ENCODE data around the gene SPTSSA.
"Not testable (repeated sequence)": the region's sequence is repeated elsewhere in the genome, so short reads cannot be mapped to it uniquely, and the experiment has no call there.

The SPTSSA gene

DNA sequence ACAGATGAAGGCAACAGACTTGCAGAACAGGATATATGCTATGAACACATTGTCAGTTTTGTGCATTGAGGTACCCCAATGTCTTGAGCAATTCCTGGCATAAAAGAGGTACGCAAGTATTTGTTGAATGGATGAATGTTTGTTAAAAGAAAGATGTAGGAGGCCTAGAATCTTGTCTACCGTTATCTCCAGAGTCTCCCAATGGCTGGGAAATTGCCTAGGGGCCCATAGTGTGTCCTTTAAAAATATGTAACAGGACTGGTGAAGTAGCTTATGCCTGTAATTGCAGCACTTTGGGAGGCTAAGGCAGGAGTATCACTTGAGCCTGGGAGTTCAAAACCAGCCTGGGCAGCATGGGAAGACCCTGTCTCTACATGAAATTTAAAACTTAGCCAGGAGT lies 20.4 kb upstream of the SPTSSA start:
- Mint-ChIP-seq H3K27ac (no peak overlapping the region), H3K27me3 (no peaks in the 10 kb centered on the region), H3K36me3 (ENCODE audit: low read depth) (no peaks in the 10 kb centered on the region), H3K4me1 (no peaks in the 10 kb centered on the region), H3K9me3 (no peaks in the 10 kb centered on the region), H3K4me3 (no peak overlapping the region)
- no peak for ATAC-seq
- DNase-seq, result no peak

DNA sequence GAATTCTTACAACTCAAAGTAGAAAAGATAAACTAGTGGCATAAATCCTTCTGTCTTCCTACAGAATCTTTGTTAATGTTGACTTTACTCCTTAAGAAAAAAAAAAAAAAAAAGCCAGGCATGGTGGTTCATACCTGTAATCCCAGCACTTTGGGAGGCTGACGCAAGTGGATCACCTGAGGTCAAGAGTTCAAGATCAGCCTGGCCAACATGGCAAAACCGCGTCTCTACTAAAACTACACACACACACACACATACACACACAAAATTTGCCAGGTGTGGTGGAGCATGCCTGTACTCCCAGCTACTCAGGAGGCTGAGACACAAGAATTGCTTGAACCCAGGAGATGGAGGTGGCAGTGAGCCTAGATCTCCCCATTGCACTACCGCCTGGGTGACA lies 17.7 kb upstream of the SPTSSA start:
- DNase-seq (no peak), ATAC-seq (no peak)
- no peaks in the 10 kb centered on the region for H3K36me3 Mint-ChIP-seq (ENCODE audit: low read depth)
- no peaks in the 10 kb centered on the region for H3K4me1 Mint-ChIP-seq
- H3K27ac Mint-ChIP-seq, result no peak overlapping the region
- H3K9me3 Mint-ChIP-seq, result no peaks in the 10 kb centered on the region
- no peaks in the 10 kb centered on the region for H3K27me3 Mint-ChIP-seq
- no peak overlapping the region for H3K4me3 Mint-ChIP-seq

DNA sequence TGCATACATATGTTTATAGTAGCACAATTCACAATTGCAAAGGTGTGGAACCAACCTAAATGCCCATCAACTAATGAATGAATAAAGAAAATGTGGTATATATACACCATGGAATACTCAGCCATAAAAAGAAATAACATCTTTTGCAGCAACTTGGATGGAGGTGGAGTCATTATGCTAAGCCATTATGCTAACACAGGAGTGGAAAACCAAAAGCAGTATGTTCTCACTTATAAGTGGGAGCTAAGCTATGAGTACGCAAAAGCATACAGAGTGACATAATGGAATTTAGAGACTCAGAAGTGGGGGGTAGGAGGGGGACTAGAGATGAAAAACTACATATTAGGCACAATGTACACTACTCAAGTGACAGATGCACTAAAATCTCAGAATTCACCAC lies 16.2 kb upstream of the SPTSSA start:
- H3K27ac Mint-ChIP-seq, result no peak overlapping the region
- no peaks in the 10 kb centered on the region for H3K27me3 Mint-ChIP-seq
- H3K4me3 Mint-ChIP-seq, result no peak overlapping the region
- H3K9me3 Mint-ChIP-seq, result no peaks in the 10 kb centered on the region
- no peak for DNase-seq
- H3K36me3 Mint-ChIP-seq (ENCODE audit: low read depth), result no peaks in the 10 kb centered on the region
- no peaks in the 10 kb centered on the region for H3K4me1 Mint-ChIP-seq
- no peak for ATAC-seq

DNA sequence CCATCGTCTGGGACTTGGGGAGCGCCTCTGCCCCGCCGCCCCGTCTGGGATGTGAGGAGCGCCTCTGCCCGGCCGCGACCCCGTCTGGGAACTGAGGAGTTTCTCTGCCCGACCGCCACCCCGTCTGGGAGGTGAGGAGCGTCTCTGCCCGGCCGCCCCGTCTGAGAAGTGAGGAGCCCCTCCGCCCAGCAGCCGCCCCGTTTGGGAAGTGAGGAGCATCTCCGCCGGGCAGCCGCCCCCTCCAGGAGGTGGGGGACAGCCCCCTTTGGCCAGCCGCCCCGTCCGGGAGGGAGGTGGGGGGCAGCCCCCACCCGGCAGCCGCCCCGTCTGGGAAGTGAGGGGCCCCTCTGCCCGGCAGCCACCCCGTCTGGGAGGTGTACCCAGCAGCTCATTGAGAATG lies 14.0 kb upstream of the SPTSSA start:
- not testable (repeated sequence) for H3K36me3 Mint-ChIP-seq (ENCODE audit: low read depth); H3K27me3 Mint-ChIP-seq; H3K4me1 Mint-ChIP-seq; H3K9me3 Mint-ChIP-seq; DNase-seq; H3K4me3 Mint-ChIP-seq; H3K27ac Mint-ChIP-seq; ATAC-seq

DNA sequence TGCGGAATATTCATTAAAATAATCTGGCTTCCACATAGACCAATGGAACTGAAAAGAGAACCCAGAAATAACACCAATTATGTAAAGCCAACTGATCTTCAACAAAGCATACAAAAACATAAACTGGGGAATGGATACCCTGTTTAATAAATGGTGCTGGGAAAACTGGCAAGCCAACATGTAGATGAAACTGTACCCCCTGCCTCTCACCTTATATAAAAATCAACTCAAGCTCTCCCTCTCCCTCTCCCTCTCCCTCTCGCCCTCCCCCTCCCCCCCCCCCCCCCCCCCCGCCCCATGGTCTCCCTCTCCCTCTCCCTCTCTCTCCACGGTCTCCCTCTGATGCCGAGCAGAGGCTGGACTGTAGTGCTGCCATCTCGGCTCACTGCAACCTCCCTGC lies 13.1 kb upstream of the SPTSSA start:
- Mint-ChIP-seq H3K27me3 (no peaks in the 10 kb centered on the region), H3K9me3 (no peaks in the 10 kb centered on the region), H3K4me3 (no peak overlapping the region), H3K27ac (no peak overlapping the region), H3K36me3 (ENCODE audit: low read depth) (no peaks in the 10 kb centered on the region), H3K4me1 (no peaks in the 10 kb centered on the region)
- DNase-seq (no peak), ATAC-seq (no peak)

DNA sequence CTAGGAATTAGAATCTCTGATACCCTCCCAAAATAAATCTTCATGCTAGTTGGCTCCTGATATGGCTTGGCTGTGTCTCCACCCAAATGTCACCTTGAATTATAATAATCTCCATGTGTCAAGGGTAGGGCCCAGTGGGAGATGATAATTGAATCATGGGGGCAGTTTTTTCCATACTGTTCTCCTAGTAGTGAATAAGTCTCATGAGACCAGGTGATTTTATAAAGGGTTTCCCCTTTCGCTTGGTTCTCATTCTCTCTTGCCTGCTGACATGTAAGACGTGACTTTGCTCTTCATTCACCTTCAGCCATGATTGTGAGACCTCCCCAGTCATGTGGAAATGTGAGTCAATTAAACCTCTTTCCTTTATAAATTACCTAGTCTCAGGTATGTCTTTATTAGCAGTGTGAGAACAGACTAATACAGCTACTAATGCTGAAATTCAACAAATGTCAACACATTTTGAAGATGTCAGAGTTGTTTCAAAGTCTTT lies 12.2 kb upstream of the SPTSSA start:
- Mint-ChIP-seq H3K9me3 (no peaks in the 10 kb centered on the region), H3K36me3 (ENCODE audit: low read depth) (no peaks in the 10 kb centered on the region), H3K27me3 (no peaks in the 10 kb centered on the region), H3K27ac (no peak overlapping the region), H3K4me3 (no peak overlapping the region), H3K4me1 (no peaks in the 10 kb centered on the region)
- no peak for ATAC-seq
- DNase-seq, result no peak

DNA sequence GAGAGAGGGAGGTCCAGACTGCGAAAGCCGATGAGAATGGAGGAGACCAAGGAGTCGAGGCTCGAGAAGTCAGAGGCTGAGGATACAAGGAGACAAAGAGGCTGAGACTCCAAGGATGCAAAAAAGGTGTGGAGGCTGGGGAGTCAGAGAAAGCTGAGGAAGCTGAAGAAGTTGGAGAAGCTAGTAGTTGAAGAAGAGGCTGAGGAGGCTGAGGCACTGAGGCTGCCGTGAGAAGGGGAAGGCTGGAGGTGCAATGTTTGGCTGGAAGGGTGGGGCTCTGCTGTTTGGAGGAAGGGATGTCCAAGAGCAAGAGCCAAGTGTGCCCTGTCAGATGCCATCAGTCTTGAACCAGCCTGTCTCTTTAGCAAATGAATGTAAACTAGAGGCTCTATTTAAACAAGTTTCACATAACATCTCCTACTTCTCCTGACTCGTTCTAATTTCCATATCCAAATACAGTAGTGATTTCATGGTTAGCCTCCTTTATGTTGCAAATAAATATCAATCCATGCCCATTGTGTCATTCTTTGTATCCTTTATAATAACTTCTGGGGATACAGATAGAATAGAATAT lies 10.8 kb upstream of the SPTSSA start:
- no peaks in the 10 kb centered on the region for H3K9me3 Mint-ChIP-seq

DNA sequence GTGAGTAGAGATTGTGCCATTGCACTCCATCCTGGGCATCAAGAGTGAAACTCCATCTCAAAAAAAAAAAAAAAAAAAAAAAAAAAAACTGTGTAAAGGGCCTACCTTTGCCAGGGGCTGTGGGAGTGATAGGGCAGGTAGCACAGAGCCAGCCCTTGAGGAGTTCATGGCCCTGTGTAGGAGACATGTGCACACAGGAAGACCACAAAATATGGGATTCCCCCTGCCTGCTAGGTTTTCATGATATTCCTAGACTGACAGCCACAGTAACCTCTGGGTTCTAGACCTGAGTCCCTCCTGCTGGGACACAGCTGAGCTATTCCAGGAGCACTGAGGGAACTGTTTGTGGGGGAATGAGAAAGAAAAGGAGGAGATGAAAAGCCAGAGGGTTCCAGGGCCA lies 8.3 kb upstream of the SPTSSA start:
- DNase-seq (no peak), ATAC-seq (no peak)
- Mint-ChIP-seq H3K4me3 (no peak overlapping the region), H3K4me1 (no peaks in the 10 kb centered on the region), H3K9me3 (no peaks in the 10 kb centered on the region), H3K27ac (no peak overlapping the region), H3K27me3 (no peaks in the 10 kb centered on the region), H3K36me3 (ENCODE audit: low read depth) (no peaks in the 10 kb centered on the region)

More for the DNA sequence above, 10.8 kb upstream of the SPTSSA start:
- Mint-ChIP-seq H3K4me1 (no peaks in the 10 kb centered on the region), H3K27me3 (no peaks in the 10 kb centered on the region), H3K4me3 (no peak overlapping the region), H3K27ac (no peak overlapping the region), H3K36me3 (ENCODE audit: low read depth) (no peaks in the 10 kb centered on the region)
- DNase-seq (no peak), ATAC-seq (no peak)

DNA sequence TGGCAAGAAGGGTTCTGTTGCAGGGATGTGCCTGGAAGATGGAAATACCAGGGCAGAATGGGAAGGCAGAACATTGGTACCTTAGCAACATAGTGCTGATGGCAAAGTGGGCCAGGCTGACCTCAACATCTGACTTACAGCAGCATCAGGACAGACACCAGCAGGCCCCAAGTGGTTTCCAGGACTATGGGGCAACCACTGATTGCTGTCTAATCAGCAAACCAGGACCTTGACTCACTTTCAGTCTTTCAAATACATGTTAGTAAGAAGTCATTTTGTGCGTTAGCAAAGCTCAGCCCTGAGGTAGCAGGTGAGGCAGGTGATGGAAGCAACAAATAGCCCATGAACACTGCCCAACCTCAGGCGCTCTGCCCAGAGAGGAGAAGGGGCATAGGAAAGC lies 4.7 kb upstream of the SPTSSA start:
- no peak for DNase-seq
- H3K36me3 Mint-ChIP-seq (ENCODE audit: low read depth), result no peaks in the 10 kb centered on the region
- H3K27ac Mint-ChIP-seq, result no peak overlapping the region
- no peaks in the 10 kb centered on the region for H3K27me3 Mint-ChIP-seq
- H3K4me3 Mint-ChIP-seq, result no peak overlapping the region
- H3K4me1 Mint-ChIP-seq, result peaks cover 2% of the 10 kb centered on the region
- ATAC-seq, result no peak
- no peaks in the 10 kb centered on the region for H3K9me3 Mint-ChIP-seq

DNA sequence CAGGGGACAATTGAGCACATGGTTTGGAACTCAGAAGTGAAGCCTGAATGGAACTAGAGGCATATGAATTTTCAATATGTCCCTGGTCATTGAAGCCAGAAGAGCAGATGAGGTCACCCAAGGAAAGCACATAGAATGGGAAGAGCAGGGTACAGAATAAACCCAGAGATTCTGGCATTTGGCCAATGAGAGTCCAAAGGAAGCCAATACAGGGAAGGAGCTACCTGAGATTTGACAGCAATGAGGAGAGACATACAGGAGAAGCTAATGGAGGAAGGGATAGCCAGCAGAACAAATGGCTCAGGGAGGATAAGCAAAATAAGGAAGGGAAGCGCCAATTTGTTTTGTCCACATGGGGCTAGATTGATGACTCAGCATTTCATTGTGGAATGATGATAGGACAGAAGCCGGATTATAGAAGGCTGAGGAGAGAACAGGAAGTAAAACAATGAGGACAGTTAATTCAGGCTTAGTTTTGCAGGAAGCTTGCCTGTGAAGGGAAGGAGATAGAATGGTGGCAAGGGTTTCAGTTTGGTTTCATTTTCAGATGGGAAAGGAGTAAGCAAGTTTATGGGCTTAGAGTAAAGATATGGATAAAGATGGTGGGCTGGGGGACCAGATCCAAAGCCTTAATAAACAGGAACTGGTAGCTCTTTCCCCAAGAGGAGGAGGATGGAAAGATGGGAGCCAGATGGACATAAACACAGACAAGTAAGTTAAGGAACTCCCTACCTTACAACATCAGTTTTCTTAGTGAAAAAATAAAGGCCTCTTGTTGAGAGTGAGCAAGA lies 3.2 kb upstream of the SPTSSA start:
- Mint-ChIP-seq H3K4me1 (peaks cover 13% of the 10 kb centered on the region), H3K36me3 (ENCODE audit: low read depth) (no peaks in the 10 kb centered on the region), H3K9me3 (no peaks in the 10 kb centered on the region), H3K4me3 (no peak overlapping the region), H3K27ac (no peak overlapping the region), H3K27me3 (no peaks in the 10 kb centered on the region)
- no peak for ATAC-seq
- no peak for DNase-seq

DNA sequence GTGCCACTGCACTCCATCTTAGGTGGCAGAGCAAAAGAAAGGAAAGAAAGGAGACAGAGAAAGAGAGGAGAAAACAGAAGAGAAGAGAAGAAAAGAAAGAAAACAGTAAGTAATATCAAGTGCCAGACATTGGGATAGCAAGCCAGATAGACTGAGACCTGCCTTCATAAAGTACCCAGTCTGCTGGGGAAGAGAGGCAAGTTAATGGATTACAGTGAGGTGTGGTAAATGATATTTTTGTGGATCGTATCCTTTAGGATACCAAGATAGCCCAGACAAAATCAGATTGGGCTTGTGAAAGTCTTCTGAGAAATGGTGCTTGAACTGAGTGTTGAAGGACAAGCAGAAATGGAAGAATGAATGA lies 1.5 kb upstream of the SPTSSA start:
- Mint-ChIP-seq H3K9me3 (no peaks in the 10 kb centered on the region), H3K27ac (no peak overlapping the region), H3K27me3 (no peaks in the 10 kb centered on the region), H3K4me3 (no peak overlapping the region), H3K36me3 (ENCODE audit: low read depth) (no peaks in the 10 kb centered on the region), H3K4me1 (peaks cover 17% of the 10 kb centered on the region)
- no peak for ATAC-seq
- no peak for DNase-seq

DNA sequence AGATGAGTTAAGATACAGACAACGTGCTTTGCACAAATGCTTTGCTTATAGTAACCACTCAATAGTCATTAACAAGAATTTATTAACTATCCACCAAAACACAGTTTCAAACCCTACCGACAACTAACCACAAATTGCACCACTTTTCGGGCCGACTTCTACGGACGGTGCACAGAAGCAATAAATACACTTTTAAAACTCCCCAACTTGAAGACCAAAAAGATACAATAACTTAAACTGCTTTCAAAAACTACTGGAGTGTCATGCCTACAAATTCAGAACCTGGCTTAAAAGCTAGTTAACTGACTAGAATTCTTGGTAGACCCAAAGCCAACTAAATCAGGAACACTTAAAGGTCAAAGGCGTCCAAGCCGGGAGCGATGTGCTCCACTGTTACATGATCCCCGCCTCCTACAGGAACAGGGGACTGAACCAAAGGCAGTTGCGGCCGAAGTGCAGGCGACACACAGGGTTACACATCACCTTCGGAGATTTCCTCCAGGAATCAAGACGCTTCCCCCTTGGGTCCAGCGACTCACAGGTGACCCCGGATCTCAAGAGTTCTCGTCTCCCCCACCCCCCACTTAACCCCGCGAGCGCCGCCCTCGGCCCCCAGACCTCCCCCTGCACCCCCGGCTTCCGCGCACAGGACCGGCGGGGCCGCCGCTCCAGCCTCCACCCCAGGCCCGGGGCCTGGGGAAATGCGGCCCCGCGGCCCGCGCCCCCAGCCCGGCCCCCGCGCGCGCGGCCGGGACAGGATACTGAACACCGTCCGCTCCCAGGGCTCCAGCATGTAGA lies 507 bp downstream of the SPTSSA start:
- Mint-ChIP-seq H3K27me3 (no peaks in the 10 kb centered on the region), H3K27ac (peak overlapping the region; percentile 87), H3K9me3 (no peaks in the 10 kb centered on the region), H3K4me1 (peaks cover 17% of the 10 kb centered on the region), H3K36me3 (ENCODE audit: low read depth) (peaks cover 2% of the 10 kb centered on the region), H3K4me3 (peak overlapping the region; percentile 85)
- ATAC-seq, result peak; percentile 16
- DNase-seq, result peak; percentile 34

DNA sequence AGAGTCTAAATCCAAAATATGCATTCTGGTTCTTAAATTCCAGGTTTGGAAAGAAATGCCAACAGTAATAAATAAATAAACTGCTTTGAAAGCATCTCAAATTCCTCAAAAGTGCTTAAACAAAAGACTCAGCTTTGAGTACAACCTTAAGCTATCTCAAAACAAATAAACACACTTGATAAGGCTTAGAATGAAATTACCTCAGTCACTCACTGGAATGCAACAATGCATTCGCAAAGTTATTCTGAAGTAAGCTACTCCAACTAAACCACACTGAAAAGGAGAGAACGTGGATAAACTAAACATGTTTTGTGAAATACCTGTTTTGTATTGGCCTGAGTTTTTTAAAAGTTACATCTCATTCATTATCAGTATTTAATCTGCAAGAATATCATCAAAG lies 1.2 kb downstream of the SPTSSA start:
- DNase-seq (no peak), ATAC-seq (no peak)

DNA sequence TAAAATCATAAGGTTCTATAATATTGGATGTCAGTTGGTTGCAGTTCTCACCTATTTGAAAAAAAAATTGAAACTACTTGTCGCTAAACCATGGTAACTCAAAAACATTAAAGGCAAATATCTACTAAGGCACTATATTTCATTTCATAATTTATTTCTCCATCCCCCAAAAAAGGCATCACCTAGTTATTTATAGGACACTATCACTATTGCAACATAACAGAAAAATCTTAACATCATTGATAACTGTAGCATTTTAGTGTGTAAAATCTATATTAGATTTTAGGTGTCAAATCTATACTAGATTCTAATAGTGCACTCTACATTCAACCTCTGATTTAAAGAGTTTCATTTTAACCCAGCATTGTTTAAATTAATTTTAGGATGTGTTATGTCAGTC lies 1.7 kb downstream of the SPTSSA start:
- Mint-ChIP-seq H3K27me3 (no peaks in the 10 kb centered on the region), H3K9me3 (no peaks in the 10 kb centered on the region), H3K4me3 (peak overlapping the region; percentile 85), H3K36me3 (ENCODE audit: low read depth) (peaks cover 3% of the 10 kb centered on the region), H3K27ac (no peak overlapping the region), H3K4me1 (peaks cover 17% of the 10 kb centered on the region)
- ATAC-seq (no peak), DNase-seq (no peak)

More for the DNA sequence above, 1.2 kb downstream of the SPTSSA start:
- Mint-ChIP-seq H3K9me3 (no peaks in the 10 kb centered on the region), H3K4me1 (peaks cover 17% of the 10 kb centered on the region), H3K27ac (peak overlapping the region; percentile 28), H3K4me3 (peak overlapping the region; percentile 85), H3K27me3 (no peaks in the 10 kb centered on the region), H3K36me3 (ENCODE audit: low read depth) (peaks cover 3% of the 10 kb centered on the region)

DNA sequence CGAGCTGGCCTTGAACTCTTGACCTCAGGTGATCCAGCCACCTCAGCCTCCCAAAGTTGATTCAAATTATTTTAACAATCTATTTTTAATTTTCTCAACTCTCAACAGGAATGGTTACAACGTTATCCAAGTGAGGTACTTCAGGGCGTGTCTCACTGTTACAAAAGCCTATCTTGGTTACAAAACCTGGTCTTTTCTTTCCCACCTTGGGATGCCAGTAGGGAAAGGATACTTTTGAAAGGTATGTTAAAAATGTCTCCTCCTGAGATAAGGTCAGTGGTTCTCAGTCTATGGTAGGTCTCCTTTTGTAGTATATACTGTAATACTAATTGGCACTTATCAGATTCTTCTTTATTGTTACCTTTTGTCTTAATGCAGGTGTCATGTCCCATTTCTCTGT lies 4.9 kb downstream of the SPTSSA start:
- H3K4me1 Mint-ChIP-seq, result peaks cover 15% of the 10 kb centered on the region
- ATAC-seq, result no peak

More for the DNA sequence above, 4.9 kb downstream of the SPTSSA start:
- H3K27ac Mint-ChIP-seq, result no peak overlapping the region
- DNase-seq, result no peak
- no peaks in the 10 kb centered on the region for H3K9me3 Mint-ChIP-seq
- peaks cover 12% of the 10 kb centered on the region for H3K36me3 Mint-ChIP-seq (ENCODE audit: low read depth)
- no peak overlapping the region for H3K4me3 Mint-ChIP-seq
- no peaks in the 10 kb centered on the region for H3K27me3 Mint-ChIP-seq
